Peyer's patch (tissue), 4 donors: Measurements from ENCODE around the gene PGGT1B. TPM values are rescaled to one million over a fixed set of nuclear protein-coding genes. Genes with fewer than 3 reads are reported as not detected.

Experiments
- DNase-seq, 3 donors: peaks; one replicate each; pipeline ENCODE4 v3.0.0-alpha.2; 2017 to 2019
- H3K27ac ChIP-seq, 4 donors: fragments of 200-600 bp; sonication (generic); one replicate each; pipeline ENCODE4 v1.5.1; 2016 to 2019
- H3K27me3 ChIP-seq, 2 donors: fragments of 200-600 bp; sonication (generic); one replicate each; pipeline ENCODE4 v1.5.1; 2019
- H3K36me3 ChIP-seq, 3 donors: fragments of 200-600 bp; sonication (generic); one replicate each; pipeline ENCODE4 v1.5.1; 2016 to 2019
- H3K4me1 ChIP-seq, 4 donors: fragments of 200-600 bp; sonication (generic); one replicate each; pipeline ENCODE4 v1.5.1; 2016 to 2019
- H3K4me3 ChIP-seq, 4 donors: fragments of 200-600 bp; sonication (generic); 1 replicate in 3 of 4; 2 replicates in 1 of 4; pipeline ENCODE4 v1.5.1; 2016 to 2019; ENCODE audit warnings: mild to moderate bottlenecking in 1 of 4
- H3K9me3 ChIP-seq, 4 donors: fragments of 200-600 bp; sonication (generic); one replicate each; pipeline ENCODE4 v1.5.1; 2016 to 2019; ENCODE audit warnings: mild to moderate bottlenecking in 1 of 4
- CTCF ChIP-seq, 6 experiments: fragments of 450-650 bp in 4 of 6; fragments of 200-600 bp in 2 of 6; sonication (generic) in 1 of 6; IDR thresholded peaks; one replicate each; pipeline ENCODE4 v1.5.1; 2017 to 2019; ENCODE audit warnings: antibody characterized with exemption in 6 of 6, mild to moderate bottlenecking in 3 of 6, moderate library complexity in 1 of 6
- POLR2A ChIP-seq, 2 donors: fragments of 450-650 bp; IDR thresholded peaks; one replicate each; pipeline ENCODE4 v1.5.1; 2017; ENCODE audit warnings: antibody characterized with exemption in 2 of 2, mild to moderate bottlenecking in 2 of 2, moderate library complexity in 2 of 2
- total RNA-seq, 4 donors: library from RNA; depleted of rRNA; stranded (reverse); fragments of >200 nt; gene quantifications; one replicate each; pipeline ENCODE4 v1.1.0, GENCODE V29; 2016

Gene PGGT1B
- total RNA-seq, 4 donors from 2014 or later = 12.8 to 34.7 (median 16.5) TPM

GRCh38 chr5:115170134-115170928, 92.3 kb downstream of the PGGT1B start:
- Histone ChIP-seq H3K27me3 (no peaks in the 10 kb centered on the region), H3K9me3 (peaks cover 0 to 7% (median 0%) of the 10 kb centered on the region in 4 donors), H3K36me3 (no peaks in the 10 kb centered on the region), H3K4me1 (peaks cover 0 to 18% (median 7%) of the 10 kb centered on the region in 4 donors), H3K4me3 (peak overlapping the region; percentile 57 to 84 (median 69)), H3K27ac (peak overlapping the region; percentile 60 to 94 (median 82))
- DNase-seq = no peak
- TF ChIP-seq CTCF (IDR thresholded peaks at IDR 0.05) (no peak), POLR2A (IDR thresholded peaks at IDR 0.05) (peak in 1 of 2 donors; percentile 42)

- DNase-seq = peak; percentile 86 to 99 (median 97)
- H3K36me3 ChIP-seq = no peaks in the 10 kb centered on the region
- peaks cover 0 to 14% (median 7%) of the 10 kb centered on the region in 4 donors for H3K4me1 ChIP-seq
- peaks cover 0 to 12% (median 3%) of the 10 kb centered on the region in 4 donors for H3K9me3 ChIP-seq
- H3K27me3 ChIP-seq = no peaks in the 10 kb centered on the region
- H3K27ac ChIP-seq = peak within 1 kb of the TSS; percentile 60 to 94 (median 86)
- peak within 1 kb of the TSS; percentile 57 to 84 (median 69) for H3K4me3 ChIP-seq
- TF ChIP-seq POLR2A (IDR thresholded peaks at IDR 0.05) = peak; percentile 96 to 98
- peak in 3 of 6 experiments; percentile 14 to 28 (median 27) for TF ChIP-seq CTCF (IDR thresholded peaks at IDR 0.05)
These were observed 93.1 kb downstream of the PGGT1B start, which contains the start of gene TRIM36 for GRCh38 chr5:115169487-115170133. TSS of gene TRIM36 (minus strand) at chr5:115169908. CDS start at chr5:115169634, 274 bp downstream.

GRCh38 chr5:115168829-115169486, 93.7 kb downstream of the PGGT1B start:
- Histone ChIP-seq H3K27ac (peak overlapping the region; percentile 60 to 94 (median 86)), H3K9me3 (peaks cover 0 to 12% (median 3%) of the 10 kb centered on the region in 4 donors), H3K27me3 (no peaks in the 10 kb centered on the region), H3K4me1 (peaks cover 0 to 14% (median 4%) of the 10 kb centered on the region in 4 donors), H3K4me3 (peak overlapping the region; percentile 57 to 84 (median 69)), H3K36me3 (no peaks in the 10 kb centered on the region)
- TF ChIP-seq POLR2A (IDR thresholded peaks at IDR 0.05) (no peak), CTCF (IDR thresholded peaks at IDR 0.05) (no peak)
- DNase-seq = peak in 2 of 3 donors; percentile 52 to 75

- no peak for DNase-seq
- peaks cover 0 to 14% (median 3%) of the 10 kb centered on the region in 4 donors for H3K4me1 ChIP-seq
- no peak overlapping the region for H3K27ac ChIP-seq
- no peaks in the 10 kb centered on the region for H3K27me3 ChIP-seq
- H3K4me3 ChIP-seq = no peak overlapping the region
- peaks cover 0 to 12% (median 3%) of the 10 kb centered on the region in 4 donors for H3K9me3 ChIP-seq
- no peaks in the 10 kb centered on the region for H3K36me3 ChIP-seq
- TF ChIP-seq POLR2A (IDR thresholded peaks at IDR 0.05) = no peak
- no peak for TF ChIP-seq CTCF (IDR thresholded peaks at IDR 0.05)
These were observed 95.8 kb downstream of the PGGT1B start for GRCh38 chr5:115166744-115167393.

GRCh38 chr5:115165790-115166189, 96.9 kb downstream of the PGGT1B start:
- Histone ChIP-seq H3K9me3 (peaks cover 0 to 12% (median 3%) of the 10 kb centered on the region in 4 donors), H3K27ac (peak overlapping the region in 1 of 4 donors; percentile 12), H3K4me3 (no peak overlapping the region), H3K36me3 (peaks cover 0 to under 1% (median 0%) of the 10 kb centered on the region in 3 donors), H3K27me3 (no peaks in the 10 kb centered on the region), H3K4me1 (peaks cover 0 to 11% (median 2%) of the 10 kb centered on the region in 4 donors)
- peak in 2 of 3 donors; percentile 73 to 78 for DNase-seq
- TF ChIP-seq CTCF (IDR thresholded peaks at IDR 0.05) (no peak), POLR2A (IDR thresholded peaks at IDR 0.05) (no peak)
